Activated T-helper 17 cell treated with anti-CD3 and anti-CD28 coated beads, Interleukin-2, amount 50 U/mL, for 72 hours (primary cell): ENCODE data around the gene GUCA2A. TPM values are rescaled to one million over a fixed set of nuclear protein-coding genes. Genes with fewer than 3 reads are reported as not detected.

Source experiments
- ATAC-seq: fragments of 150-1000 bp; cut with Tn5 transposase; replicated peaks from 2 replicates; pipeline ENCODE4 v1.10.0; 2021; ENCODE audit warnings: mild to moderate bottlenecking, moderate library complexity
- H3K27ac Mint-ChIP-seq: one replicate; pipeline ENCODE4 v1.8.0; 2022; ENCODE audit warnings: mixed read lengths
- H3K27me3 Mint-ChIP-seq: one replicate; pipeline ENCODE4 v1.8.0; 2022; ENCODE audit warnings: mixed read lengths
- H3K36me3 Mint-ChIP-seq: one replicate; pipeline ENCODE4 v1.8.0; 2022; ENCODE audit warnings: low read depth, mild to moderate bottlenecking, mixed read lengths
- H3K4me1 Mint-ChIP-seq: one replicate; pipeline ENCODE4 v1.8.0; 2022; ENCODE audit warnings: mixed read lengths
- H3K4me3 Mint-ChIP-seq: one replicate; pipeline ENCODE4 v1.8.0; 2022; ENCODE audit warnings: mild to moderate bottlenecking, mixed read lengths
- H3K9me3 Mint-ChIP-seq: one replicate; pipeline ENCODE4 v1.8.0; 2022; ENCODE audit warnings: mixed read lengths
- total RNA-seq, 2 donors: library from RNA; stranded (reverse); gene quantifications; one replicate each; pipeline ENCODE4 v1.2.3, GENCODE V29; 2022

The GUCA2A gene
- total RNA-seq, 2 donors from 2014 or later, result not detected

DNA sequence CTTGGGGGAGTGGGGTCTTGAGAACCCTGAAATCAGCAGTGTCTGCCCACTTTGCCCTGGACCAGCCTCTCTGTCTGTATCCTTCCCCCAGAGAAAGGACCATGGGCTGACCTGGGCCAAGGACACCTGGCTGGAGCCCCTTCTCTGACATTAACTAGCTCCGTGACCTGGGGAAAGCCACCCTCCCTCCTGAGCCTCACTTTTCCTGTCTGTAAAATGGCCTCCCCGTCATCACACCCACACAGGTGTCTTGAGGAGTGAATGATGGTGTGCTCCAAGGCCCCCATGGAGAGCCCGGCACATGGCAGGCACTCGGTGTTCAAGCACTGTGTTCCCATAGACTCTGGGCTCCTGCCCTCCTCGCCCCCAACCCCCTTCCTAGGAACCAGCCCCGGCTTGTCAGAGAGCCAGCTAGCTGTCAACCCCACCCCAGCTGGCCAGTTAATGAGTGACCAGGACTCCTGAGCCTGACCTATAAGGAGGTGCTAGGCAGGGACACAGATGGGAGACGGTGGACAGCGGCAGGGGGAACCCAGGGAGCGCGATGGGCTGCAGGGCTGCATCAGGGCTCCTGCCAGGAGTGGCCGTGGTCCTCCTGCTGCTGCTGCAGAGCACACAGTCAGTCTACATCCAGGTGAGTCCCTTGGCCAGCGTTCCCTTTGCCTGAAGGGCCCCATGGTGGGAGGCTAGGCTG lies 11.5 kb downstream of the GUCA2A start, which contains the start of gene GUCA2B:
Gene GUCA2B, plus strand, starts transcription at position 504 of the 694 bp plus-strand sequence. Its CDS starts 41 bp downstream, at position 545.
- Mint-ChIP-seq H3K4me1 (peaks cover 8% of the 10 kb centered on the region), H3K9me3 (no peaks in the 10 kb centered on the region), H3K27ac (no peak within 1 kb of the TSS), H3K36me3 (no peaks in the 10 kb centered on the region), H3K4me3 (no peak within 1 kb of the TSS), H3K27me3 (peaks cover 9% of the 10 kb centered on the region)
- ATAC-seq, result no peak

DNA sequence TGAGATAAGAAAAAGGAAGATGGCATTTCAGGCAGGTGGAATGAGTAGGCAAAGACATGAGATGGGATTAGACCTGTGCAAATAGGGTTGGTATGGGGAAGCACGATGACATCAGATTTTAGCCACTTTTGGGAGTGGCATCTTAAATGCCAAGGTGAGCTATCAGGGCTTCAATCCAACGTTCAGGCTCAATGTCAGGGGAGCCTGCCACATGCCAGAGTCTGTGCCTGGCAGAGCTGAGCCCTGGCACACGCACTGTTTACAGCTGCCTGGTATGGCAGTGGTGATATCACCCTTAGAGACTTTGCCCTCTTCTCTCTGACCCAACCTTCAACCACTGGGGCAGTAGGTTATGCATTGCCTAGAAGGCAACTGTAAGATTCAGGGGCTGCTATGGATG lies 12.4 kb downstream of the GUCA2A start:
- Mint-ChIP-seq H3K4me1 (no peaks in the 10 kb centered on the region), H3K9me3 (no peaks in the 10 kb centered on the region), H3K36me3 (no peaks in the 10 kb centered on the region), H3K27me3 (peaks cover 9% of the 10 kb centered on the region), H3K4me3 (no peak overlapping the region), H3K27ac (no peak overlapping the region)
- ATAC-seq, result no peak

DNA sequence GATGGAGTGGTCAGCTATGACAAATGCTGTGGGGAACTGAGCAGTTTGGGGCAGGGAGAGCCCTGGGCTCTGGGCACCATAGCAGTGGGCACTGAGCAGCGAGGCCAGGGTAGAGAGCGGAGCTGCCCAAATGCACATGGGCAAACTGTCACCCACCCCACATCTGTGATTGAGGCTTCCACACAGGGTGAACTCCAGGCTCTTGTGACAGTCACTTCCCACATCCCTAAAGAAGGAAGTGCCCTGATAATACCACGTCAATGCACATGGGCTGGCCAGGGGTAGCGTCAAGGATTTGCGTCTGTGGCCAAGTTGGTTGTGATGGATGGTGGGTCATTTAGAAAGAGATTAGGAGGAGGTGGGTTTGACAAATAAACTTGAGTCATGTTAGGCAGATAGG lies 13.9 kb downstream of the GUCA2A start:
- Mint-ChIP-seq H3K9me3 (no peaks in the 10 kb centered on the region), H3K36me3 (no peaks in the 10 kb centered on the region), H3K4me1 (no peaks in the 10 kb centered on the region), H3K4me3 (no peak overlapping the region), H3K27me3 (peaks cover 9% of the 10 kb centered on the region), H3K27ac (no peak overlapping the region)
- ATAC-seq, result no peak

DNA sequence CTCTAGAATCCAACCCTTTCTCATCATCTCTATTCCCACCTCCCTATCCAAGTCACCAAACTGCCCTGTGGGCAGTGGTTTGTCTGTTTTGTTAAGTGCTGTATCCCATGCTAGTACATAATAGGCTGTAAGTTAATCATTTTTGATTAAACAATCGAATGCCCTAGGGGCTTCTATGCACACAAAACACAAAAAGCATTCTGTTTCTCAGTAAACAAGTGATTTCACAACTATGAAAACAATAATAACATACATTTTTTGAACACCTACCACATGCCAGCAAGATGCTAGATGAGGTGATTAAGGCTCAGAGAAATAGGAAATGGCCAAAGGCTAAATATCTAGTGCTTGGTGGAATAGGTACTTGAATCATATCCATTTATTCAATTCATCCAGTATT lies 16.4 kb downstream of the GUCA2A start:
- H3K4me1 Mint-ChIP-seq, result no peaks in the 10 kb centered on the region
- peaks cover 9% of the 10 kb centered on the region for H3K27me3 Mint-ChIP-seq
- no peak for ATAC-seq
- H3K36me3 Mint-ChIP-seq, result no peaks in the 10 kb centered on the region
- H3K4me3 Mint-ChIP-seq, result no peak overlapping the region
- H3K9me3 Mint-ChIP-seq, result no peaks in the 10 kb centered on the region
- H3K27ac Mint-ChIP-seq, result no peak overlapping the region

DNA sequence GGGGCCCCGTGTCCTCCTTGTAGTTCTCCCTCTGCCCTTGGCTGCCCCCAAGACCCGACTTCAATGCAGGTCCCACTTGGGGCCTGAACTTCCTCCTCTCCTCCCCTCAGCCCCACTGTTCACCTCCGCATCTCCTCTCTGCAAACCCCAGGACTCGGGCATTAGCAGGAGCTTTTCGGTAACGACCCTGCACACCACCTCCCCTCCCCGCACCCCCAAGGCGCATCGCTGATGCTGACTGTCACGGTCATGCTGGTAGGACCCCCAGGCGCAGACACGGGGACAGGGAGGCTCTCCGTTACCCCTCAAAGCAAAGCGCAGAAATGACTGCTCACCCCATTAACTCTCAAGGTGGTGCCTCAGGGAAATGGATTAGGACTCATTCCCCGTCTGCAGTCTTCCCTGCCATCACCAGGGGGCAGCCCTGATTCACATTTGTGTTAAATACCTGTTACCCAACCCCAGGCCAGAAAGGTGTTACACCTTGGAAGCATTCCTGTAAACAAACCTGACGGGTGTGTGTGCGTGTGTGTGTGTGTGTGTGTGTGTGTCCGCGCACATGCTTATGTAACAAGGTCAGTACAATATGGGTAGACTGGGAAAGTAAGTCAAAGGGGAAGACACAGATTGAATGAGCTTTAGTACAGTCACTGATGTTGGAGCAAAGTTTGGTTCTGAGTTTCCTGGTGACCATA lies 17.8 kb downstream of the GUCA2A start:
- peak; percentile 71 for ATAC-seq
- Mint-ChIP-seq H3K27me3 (peaks cover 10% of the 10 kb centered on the region), H3K4me3 (no peak overlapping the region), H3K36me3 (no peaks in the 10 kb centered on the region), H3K9me3 (no peaks in the 10 kb centered on the region), H3K4me1 (no peaks in the 10 kb centered on the region), H3K27ac (no peak overlapping the region)

DNA sequence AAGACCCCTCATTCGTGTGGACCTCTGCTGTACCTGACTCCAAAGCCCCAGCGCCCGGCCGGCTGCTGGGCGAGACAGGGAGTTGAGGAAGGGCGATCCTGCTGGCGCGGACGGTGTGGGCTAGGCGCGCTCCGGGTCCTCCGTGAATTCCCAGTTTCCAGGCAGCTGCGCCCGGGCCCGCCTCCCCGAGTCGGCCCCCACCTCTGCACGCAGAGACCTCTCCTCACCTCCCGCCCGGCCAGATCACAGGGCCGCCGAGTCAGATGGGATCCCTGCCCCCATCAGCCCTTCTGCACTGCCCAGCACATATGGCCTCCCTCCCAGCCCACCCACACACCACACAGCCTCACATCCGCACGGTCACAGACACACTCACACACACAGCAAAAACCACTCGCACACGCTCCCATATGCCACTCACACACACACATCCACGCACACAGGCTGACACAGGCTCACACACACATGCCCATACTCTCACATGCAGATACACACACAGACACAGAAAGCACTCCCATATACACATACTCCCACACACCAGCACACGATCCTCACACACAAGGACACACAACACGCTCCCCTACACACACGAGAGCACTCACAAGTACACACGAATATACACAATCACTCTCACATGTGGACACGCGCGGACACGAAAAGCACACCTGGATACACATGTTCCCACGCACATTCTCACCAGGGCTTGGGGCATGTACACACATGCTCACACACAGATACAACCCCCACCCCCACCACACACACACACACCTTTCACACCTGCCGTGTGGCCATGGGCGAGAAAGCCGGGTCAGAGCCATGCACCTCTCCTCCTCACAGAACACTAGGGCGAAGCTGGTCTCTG lies 18.6 kb downstream of the GUCA2A start:
- Mint-ChIP-seq H3K36me3 (no peaks in the 10 kb centered on the region), H3K9me3 (no peaks in the 10 kb centered on the region), H3K27ac (no peak overlapping the region), H3K4me1 (no peaks in the 10 kb centered on the region), H3K27me3 (peaks cover 10% of the 10 kb centered on the region), H3K4me3 (no peak overlapping the region)
- no peak for ATAC-seq

DNA sequence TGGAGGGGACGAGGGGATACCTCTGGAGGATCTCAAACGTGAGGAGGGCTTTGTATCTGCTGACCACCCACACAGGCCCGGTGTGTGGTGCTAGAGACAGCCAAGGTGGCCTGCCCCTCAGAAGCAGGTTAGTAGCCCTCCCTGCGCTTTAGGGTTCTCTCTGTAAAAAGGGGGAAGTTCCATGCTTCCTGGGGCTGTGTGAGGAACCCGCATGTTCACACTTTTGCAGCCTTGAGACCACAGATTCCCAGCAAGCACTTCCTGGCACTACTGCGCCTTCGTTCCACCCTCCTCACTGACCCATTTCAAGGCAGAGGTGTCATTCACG lies 19.2 kb downstream of the GUCA2A start:
- Mint-ChIP-seq H3K27me3 (peaks cover 9% of the 10 kb centered on the region), H3K36me3 (no peaks in the 10 kb centered on the region), H3K4me3 (no peak overlapping the region), H3K27ac (no peak overlapping the region), H3K4me1 (no peaks in the 10 kb centered on the region), H3K9me3 (no peaks in the 10 kb centered on the region)
- ATAC-seq, result no peak

DNA sequence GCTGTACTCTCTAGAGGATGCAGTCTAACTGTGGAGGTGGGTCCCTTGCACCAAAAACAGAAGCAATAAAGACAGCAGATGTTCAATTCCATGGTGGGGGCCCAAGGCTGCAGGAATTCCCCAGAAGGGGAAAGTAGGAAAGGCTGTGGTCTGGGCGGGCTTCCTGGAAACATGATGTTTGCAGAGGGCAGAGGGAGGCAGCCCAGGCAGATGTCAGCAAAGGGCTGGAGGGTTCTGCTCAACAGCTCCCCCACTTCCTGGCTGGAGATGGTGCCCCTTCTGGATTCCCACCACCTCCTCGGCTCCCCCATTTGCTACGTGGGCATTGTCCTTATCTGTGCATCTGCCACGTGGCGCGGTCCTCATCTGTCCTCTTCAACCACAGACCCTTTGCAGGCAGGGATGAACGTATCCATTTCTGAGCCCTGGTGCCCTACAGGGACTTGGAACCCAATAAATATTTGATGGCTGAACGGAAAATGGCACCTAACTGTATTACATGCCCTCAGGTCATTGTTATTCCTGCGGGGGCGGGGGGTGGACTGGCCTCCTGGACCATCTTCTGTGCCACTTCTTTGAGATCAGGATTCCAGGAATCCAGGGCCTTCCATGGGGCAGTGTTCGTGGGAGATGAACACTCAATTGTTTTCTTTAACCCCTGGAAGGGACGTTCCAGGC lies 19.7 kb downstream of the GUCA2A start:
- H3K27ac Mint-ChIP-seq, result no peak overlapping the region
- no peaks in the 10 kb centered on the region for H3K36me3 Mint-ChIP-seq
- no peaks in the 10 kb centered on the region for H3K4me1 Mint-ChIP-seq
- H3K27me3 Mint-ChIP-seq, result peaks cover 5% of the 10 kb centered on the region
- H3K9me3 Mint-ChIP-seq, result no peaks in the 10 kb centered on the region
- no peak overlapping the region for H3K4me3 Mint-ChIP-seq
- no peak for ATAC-seq

DNA sequence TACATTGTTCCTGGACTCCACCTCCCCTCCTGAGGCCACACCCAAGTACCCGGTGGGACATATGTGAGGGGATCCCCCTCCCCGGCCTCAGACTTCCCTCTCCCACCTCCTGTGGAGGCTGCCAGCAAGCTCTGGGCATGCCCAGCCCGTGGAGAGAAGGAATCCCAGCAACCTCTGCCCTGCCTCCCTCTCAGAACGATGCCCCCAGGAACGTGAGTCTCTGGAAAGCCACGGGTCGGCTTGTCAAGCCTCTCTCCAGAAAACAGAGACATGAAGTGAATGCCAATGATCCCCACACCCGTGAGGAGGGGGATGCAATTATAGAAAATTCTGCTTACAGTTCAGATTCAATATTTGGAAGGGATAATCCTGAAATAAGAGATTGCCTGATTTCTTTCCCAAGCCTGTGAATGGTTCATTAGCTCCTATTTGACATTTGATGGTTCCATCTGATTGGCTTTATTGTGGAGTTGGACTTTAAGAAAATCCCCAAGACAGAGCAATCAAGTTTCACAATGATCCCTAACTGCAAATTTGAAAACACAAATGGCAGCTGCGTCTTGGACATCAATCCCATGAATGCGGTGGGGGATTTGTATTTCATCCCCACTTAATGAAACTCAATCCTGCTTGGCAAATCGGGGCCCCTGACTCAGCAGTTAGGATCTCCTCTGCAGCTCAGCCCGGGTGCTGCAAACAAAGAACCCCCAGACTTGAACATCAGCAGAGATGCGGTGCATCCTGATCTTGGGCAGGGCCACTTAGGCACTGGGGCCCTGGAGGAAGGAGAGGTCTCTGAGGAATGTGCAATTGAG lies 20.4 kb downstream of the GUCA2A start:
- H3K27me3 Mint-ChIP-seq, result peaks cover 5% of the 10 kb centered on the region
- no peak overlapping the region for H3K4me3 Mint-ChIP-seq
- H3K27ac Mint-ChIP-seq, result no peak overlapping the region
- H3K36me3 Mint-ChIP-seq, result no peaks in the 10 kb centered on the region
- H3K9me3 Mint-ChIP-seq, result no peaks in the 10 kb centered on the region
- no peak for ATAC-seq
- no peaks in the 10 kb centered on the region for H3K4me1 Mint-ChIP-seq

DNA sequence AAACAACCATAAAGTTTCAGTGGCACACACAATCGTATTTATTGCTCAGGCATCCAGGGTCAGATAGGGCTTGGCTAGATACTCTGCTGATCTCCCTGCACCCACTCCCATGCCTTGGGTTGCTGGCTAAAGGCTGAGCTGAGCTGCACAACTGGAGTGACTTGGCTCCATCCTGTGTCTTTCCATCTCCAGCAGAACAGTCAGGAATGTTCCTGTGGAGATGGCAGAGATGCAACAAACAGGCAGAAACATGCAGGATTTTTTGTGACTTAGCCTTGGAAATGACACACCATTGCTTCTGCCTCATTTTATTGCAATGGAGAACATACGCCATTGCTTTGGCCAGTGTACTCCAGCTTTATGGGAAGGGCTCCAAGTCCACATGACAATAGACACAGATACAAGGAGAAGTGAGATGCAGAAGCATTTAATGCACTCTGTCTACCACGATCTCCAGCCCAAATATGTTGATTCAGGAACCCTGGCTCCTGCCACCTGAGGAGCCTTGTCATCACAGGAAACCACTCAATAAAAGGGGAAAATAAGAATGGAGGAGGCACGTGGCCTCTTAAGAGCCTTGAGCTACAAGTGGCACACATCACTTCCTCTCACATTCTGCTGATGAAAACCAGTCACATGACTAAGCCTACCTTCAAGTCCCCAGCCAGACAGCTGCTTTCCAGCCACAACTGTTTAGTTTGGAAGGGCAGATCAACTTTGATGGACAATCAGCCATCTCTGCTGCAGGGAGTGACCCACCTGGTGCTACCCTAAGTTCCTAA lies 21.5 kb downstream of the GUCA2A start:
- ATAC-seq, result no peak
- no peak overlapping the region for H3K4me3 Mint-ChIP-seq
- H3K27me3 Mint-ChIP-seq, result peaks cover 5% of the 10 kb centered on the region
- H3K4me1 Mint-ChIP-seq, result no peaks in the 10 kb centered on the region
- no peaks in the 10 kb centered on the region for H3K36me3 Mint-ChIP-seq
- no peaks in the 10 kb centered on the region for H3K9me3 Mint-ChIP-seq
- H3K27ac Mint-ChIP-seq, result no peak overlapping the region

DNA sequence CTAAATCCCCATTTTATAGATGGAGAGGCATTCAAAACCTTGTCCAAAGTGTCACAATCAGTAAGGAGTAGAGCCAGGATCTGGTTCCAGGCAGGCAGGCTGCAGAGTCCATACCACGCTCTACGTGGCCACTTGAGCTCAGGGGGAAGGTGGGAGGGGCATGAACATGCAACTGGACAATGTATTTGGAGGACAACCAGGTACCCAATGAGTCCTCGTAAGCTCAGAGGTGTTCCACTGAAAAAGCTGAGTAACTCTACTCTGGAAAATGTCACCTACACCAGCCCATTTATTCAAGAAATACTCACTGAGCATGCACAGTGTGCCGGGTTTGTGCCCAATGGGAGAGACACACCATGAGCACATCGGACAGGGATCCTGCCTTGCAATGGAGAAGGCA lies 22.6 kb downstream of the GUCA2A start:
- H3K9me3 Mint-ChIP-seq, result no peaks in the 10 kb centered on the region
- no peak overlapping the region for H3K4me3 Mint-ChIP-seq
- H3K4me1 Mint-ChIP-seq, result no peaks in the 10 kb centered on the region
- H3K36me3 Mint-ChIP-seq, result no peaks in the 10 kb centered on the region
- no peak for ATAC-seq
- no peak overlapping the region for H3K27ac Mint-ChIP-seq
- H3K27me3 Mint-ChIP-seq, result peaks cover 5% of the 10 kb centered on the region

DNA sequence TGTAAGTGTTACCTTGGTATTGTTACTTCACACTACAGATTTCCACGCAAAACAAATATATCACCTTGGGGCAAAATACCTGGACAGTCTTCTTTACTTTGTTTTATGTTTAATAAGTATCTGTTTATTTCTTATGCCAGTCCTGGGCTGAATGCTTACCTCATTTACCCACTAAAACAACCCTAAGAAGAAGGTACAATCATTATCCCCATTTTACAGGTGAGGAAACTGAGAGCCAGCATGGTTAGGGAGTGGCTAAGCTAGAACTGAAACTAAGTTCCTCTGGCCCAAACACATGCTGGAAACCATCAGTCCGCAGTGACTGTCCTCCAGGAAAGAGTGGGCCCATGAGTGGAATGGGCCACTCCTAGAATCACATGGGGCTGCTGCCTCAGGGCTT lies 24.4 kb downstream of the GUCA2A start:
- H3K36me3 Mint-ChIP-seq, result no peaks in the 10 kb centered on the region
- H3K27me3 Mint-ChIP-seq, result peaks cover 5% of the 10 kb centered on the region
- ATAC-seq, result no peak
- H3K4me3 Mint-ChIP-seq, result no peak overlapping the region
- H3K27ac Mint-ChIP-seq, result no peak overlapping the region
- no peaks in the 10 kb centered on the region for H3K9me3 Mint-ChIP-seq
- no peaks in the 10 kb centered on the region for H3K4me1 Mint-ChIP-seq

DNA sequence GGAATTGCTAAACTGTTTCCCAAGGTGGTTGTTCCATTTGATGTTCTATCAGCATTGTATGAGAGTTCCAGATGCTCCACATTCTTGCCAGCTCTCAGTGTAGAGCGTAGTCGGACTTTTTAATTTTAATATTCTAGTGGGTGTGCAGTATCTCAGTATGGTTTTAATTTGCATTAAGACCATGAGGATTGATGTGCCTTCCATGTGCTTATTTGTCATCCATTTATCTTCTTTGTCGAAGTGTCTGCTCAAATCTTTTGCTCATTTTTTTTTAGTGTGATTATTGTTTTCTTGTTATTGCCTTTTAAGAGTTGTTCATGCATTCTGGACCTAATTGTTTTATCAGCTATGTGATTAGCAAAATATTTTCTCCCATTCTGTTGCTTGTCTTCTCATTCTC lies 25.1 kb downstream of the GUCA2A start:
- ATAC-seq, result no peak
- H3K27ac Mint-ChIP-seq, result no peak overlapping the region
- H3K4me3 Mint-ChIP-seq, result no peak overlapping the region

More for the DNA sequence above, 25.1 kb downstream of the GUCA2A start:
- Mint-ChIP-seq H3K36me3 (no peaks in the 10 kb centered on the region), H3K27me3 (peaks cover 5% of the 10 kb centered on the region), H3K9me3 (no peaks in the 10 kb centered on the region), H3K4me1 (no peaks in the 10 kb centered on the region)
